ENCODE results near the gene SPO11. TPM values are rescaled to one million over a fixed set of nuclear protein-coding genes. Genes with fewer than 3 reads are reported as not detected.

Gene SPO11
- total RNA-seq, 4 donors from 2014 or later, result not detected

- DNase-seq (ENCODE audit: low spot score), result no peak
- ATAC-seq (ENCODE audit: low FRiP score), result no peak
- TF ChIP-seq CTCF (IDR thresholded peaks at IDR 0.05), result no peak
Measured at GRCh38 chr20:57371363-57371762, 41.8 kb downstream of the SPO11 start.

GRCh38 chr20:57372157-57372556, 42.6 kb downstream of the SPO11 start:
- ATAC-seq (ENCODE audit: low FRiP score), result no peak
- DNase-seq (ENCODE audit: low spot score), result no peak
- TF ChIP-seq CTCF (IDR thresholded peaks at IDR 0.05), result no peak

GRCh38 chr20:57372581-57373350, 43.2 kb downstream of the SPO11 start:
- ATAC-seq (ENCODE audit: low FRiP score) (no peak), DNase-seq (ENCODE audit: low spot score) (no peak)
- TF ChIP-seq CTCF (IDR thresholded peaks at IDR 0.05), result no peak

GRCh38 chr20:57374343-57374930, 44.8 kb downstream of the SPO11 start:
- DNase-seq (ENCODE audit: low spot score) (no peak), ATAC-seq (ENCODE audit: low FRiP score) (peak; percentile 42)
- TF ChIP-seq CTCF (IDR thresholded peaks at IDR 0.05), result no peak

- ATAC-seq (ENCODE audit: low FRiP score), result peak; percentile 14
- DNase-seq (ENCODE audit: low spot score), result no peak
- TF ChIP-seq CTCF (IDR thresholded peaks at IDR 0.05), result no peak
Measured at GRCh38 chr20:57374931-57375651, 45.5 kb downstream of the SPO11 start.

GRCh38 chr20:57375652-57376230, 46.1 kb downstream of the SPO11 start:
- DNase-seq (ENCODE audit: low spot score), result no peak
- ATAC-seq (ENCODE audit: low FRiP score), result peak; percentile 11
- no peak for TF ChIP-seq CTCF (IDR thresholded peaks at IDR 0.05)

Measured in omental fat pad (tissue), 4 donors.